Measurements from ENCODE around the gene TBCD. TPM values are rescaled to one million over a fixed set of nuclear protein-coding genes. Genes with fewer than 3 reads are reported as not detected.

TBCD gene
- total RNA-seq, 2 experiments from 2014 or later = 71.8 to 75.3 TPM

DNA sequence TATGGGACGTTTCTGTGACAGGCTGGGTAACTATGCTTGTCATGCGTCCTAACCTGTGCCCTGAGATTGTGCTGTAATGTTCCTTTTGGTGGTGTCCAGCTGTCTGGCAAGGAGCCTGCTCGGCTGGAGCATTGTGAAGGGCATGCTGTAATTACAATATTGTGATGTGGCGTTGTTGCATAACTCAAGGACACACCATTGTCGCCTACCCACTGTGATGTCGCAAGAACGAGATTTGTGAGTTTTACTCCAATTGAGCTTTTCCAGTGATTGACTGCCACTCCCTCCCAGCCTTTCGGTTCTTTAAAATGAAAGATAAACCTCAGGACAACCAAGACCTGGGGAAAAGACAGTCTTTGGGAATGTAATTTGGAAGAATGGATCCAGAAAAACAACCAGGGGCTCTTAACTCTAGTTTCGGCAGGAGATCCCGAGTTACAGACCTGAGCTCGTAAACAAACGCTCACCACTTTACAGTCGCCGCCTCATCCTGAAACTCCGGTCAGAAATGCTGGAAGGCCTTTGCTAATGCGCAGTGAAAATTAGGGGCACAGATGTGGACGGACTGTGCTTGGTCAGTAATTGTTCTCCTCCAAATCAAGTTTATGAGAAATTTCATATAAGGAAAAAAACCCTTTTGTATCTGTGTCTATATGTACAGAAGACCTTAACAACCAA lies 86.7 kb downstream of the TBCD start:
- H3K27me3 Mint-ChIP-seq (ENCODE audit: low read depth) = no peaks in the 10 kb centered on the region
- no peak overlapping the region for H3K27ac Mint-ChIP-seq
- H3K4me1 Mint-ChIP-seq (ENCODE audit: low read depth) = peaks cover under 1% of the 10 kb centered on the region
- no peak overlapping the region for H3K4me3 Mint-ChIP-seq
- H3K9me3 Mint-ChIP-seq = no peaks in the 10 kb centered on the region
- intact Hi-C loops (cut with micrococcal nuclease) = no loop called here
- DNase-seq = no peak
- CTCF ChIA-PET = no interaction called here
- H3K36me3 Mint-ChIP-seq (ENCODE audit: low read depth) = peaks cover 1% of the 10 kb centered on the region

- Mint-ChIP-seq H3K36me3 (ENCODE audit: low read depth) (peaks cover 1% of the 10 kb centered on the region), H3K9me3 (no peaks in the 10 kb centered on the region), H3K4me1 (ENCODE audit: low read depth) (peaks cover 12% of the 10 kb centered on the region), H3K4me3 (no peak within 1 kb of the TSS), H3K27ac (no peak within 1 kb of the TSS), H3K27me3 (ENCODE audit: low read depth) (no peaks in the 10 kb centered on the region)
- intact Hi-C loops (cut with micrococcal nuclease) = no loop called here
- CTCF ChIA-PET = no interaction called here
- no peak for DNase-seq
These were observed 87.9 kb downstream of the TBCD start, which contains the start of gene ZNF750 for GRCh38 chr17:82839617-82840292. TSS of gene ZNF750 (minus strand) at chr17:82840022. CDS start at chr17:82832454, 7,568 bp downstream.

DNA sequence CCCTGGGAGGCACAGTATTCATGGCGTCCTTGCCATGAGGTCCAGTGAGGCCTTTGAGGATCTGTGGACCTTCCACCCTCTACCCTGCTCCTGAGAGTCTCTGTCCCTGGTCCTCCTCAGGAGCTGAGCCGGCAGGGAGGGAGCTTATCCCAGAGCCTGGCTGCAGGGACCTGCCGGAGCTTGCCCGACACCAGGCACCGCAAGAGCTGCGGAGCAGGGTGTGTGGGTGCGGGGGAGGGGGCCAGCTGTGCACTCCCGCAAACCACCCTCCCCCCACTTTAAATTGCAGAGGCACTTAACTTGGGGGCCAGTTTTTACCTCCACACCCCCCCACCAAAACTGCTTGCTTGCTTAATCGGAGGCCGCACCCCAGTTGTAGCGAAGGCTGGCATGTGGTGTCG lies 88.6 kb downstream of the TBCD start:
- no peak overlapping the region for H3K27ac Mint-ChIP-seq
- peaks cover 12% of the 10 kb centered on the region for H3K4me1 Mint-ChIP-seq (ENCODE audit: low read depth)
- no peaks in the 10 kb centered on the region for H3K9me3 Mint-ChIP-seq
- H3K36me3 Mint-ChIP-seq (ENCODE audit: low read depth) = peaks cover 1% of the 10 kb centered on the region
- no peaks in the 10 kb centered on the region for H3K27me3 Mint-ChIP-seq (ENCODE audit: low read depth)
- intact Hi-C loops (cut with micrococcal nuclease) = no loop called here
- no peak for DNase-seq
- H3K4me3 Mint-ChIP-seq = no peak overlapping the region
- CTCF ChIA-PET = no interaction called here

- intact Hi-C loops (cut with micrococcal nuclease) = no loop called here
- no peaks in the 10 kb centered on the region for H3K9me3 Mint-ChIP-seq
- H3K27ac Mint-ChIP-seq = no peak overlapping the region
These were observed 90.2 kb downstream of the TBCD start for GRCh38 chr17:82841921-82842596.

DNA sequence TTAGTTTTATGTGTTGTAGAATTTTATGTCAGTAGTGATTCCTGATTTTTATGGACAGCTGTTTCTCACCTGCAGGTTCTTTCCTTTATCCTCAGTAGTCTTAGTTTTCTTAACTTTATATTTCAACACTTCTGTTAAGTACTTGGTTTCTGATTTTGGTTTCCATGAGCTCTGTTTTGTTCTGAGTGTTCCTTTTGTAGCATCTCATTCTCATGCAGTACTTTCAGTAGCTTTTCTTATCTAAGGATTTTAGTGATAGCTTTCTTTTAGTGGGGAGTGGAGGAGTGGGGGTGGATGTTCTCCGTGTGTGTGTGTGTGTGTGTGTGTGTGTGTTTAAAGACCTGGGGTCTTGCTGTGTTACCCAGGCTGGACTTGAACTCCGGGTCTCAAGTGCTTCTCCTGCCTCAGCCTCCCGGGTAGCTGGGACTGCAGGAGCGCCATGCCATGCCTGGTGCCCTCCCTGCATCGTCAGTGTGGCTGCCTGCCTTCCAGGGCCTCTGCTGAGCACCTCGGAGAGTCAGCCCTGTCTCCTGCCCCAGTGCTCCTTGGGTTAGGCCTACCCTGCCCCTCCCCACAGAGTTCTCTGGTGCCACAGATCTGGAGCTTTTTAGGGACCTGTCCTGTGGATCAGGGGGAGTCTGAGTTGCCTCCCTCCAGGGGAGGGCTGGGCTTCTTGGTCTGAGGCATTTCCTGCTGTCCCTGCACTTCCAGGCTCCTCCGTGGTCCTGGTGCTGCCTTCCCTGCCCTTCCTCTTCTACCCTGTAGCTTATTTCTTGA lies 92.2 kb downstream of the TBCD start:
- H3K4me1 Mint-ChIP-seq (ENCODE audit: low read depth) = peaks cover 19% of the 10 kb centered on the region
- H3K36me3 Mint-ChIP-seq (ENCODE audit: low read depth) = peaks cover 4% of the 10 kb centered on the region
- H3K27me3 Mint-ChIP-seq (ENCODE audit: low read depth) = no peaks in the 10 kb centered on the region
- no peak for DNase-seq
- no peak overlapping the region for H3K27ac Mint-ChIP-seq
- CTCF ChIA-PET = interaction anchor here (0.8 to 2.0 kb wide), 3 partner anchors 14 to 73 kb away, joined by 3 to 4 read pairs (median 4); no protein-coding TSS in a partner anchor
- no peaks in the 10 kb centered on the region for H3K9me3 Mint-ChIP-seq
- intact Hi-C loops (cut with micrococcal nuclease) = no loop called here
- no peak overlapping the region for H3K4me3 Mint-ChIP-seq

More at GRCh38 chr17:82841921-82842596, 90.2 kb downstream of the TBCD start:
- CTCF ChIA-PET = no interaction called here
- Mint-ChIP-seq H3K27me3 (ENCODE audit: low read depth) (no peaks in the 10 kb centered on the region), H3K4me1 (ENCODE audit: low read depth) (peaks cover 14% of the 10 kb centered on the region), H3K4me3 (no peak overlapping the region), H3K36me3 (ENCODE audit: low read depth) (peaks cover 1% of the 10 kb centered on the region)
- DNase-seq = no peak

DNA sequence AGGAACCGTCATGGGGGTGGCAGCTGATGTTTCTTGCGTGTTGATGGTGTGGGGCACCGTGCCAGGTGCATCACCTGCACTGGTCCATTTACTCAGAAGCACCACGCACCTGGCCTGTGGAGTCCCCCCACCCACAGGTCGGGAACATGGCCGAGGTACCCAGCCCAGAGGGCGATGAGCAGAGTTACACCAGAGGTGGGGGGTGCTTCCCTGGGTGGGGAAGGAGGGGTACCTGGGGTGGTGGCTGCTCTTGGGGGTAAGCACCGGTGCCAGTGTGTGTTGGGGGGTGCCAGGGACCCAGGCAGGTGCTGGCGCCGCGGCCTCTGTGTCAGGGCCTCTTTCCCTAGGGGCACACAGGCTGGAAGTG lies 92.9 kb downstream of the TBCD start:
- no peak overlapping the region for H3K4me3 Mint-ChIP-seq
- no peak overlapping the region for H3K27ac Mint-ChIP-seq
- no peak for DNase-seq
- intact Hi-C loops (cut with micrococcal nuclease) = no loop called here
- no peaks in the 10 kb centered on the region for H3K9me3 Mint-ChIP-seq
- CTCF ChIA-PET = interaction anchor here (2.0 kb wide), 1 partner anchor 73 kb away, joined by 4 read pairs; no protein-coding TSS in a partner anchor
- H3K27me3 Mint-ChIP-seq (ENCODE audit: low read depth) = no peaks in the 10 kb centered on the region
- peaks cover 7% of the 10 kb centered on the region for H3K36me3 Mint-ChIP-seq (ENCODE audit: low read depth)
- peaks cover 22% of the 10 kb centered on the region for H3K4me1 Mint-ChIP-seq (ENCODE audit: low read depth)

DNA sequence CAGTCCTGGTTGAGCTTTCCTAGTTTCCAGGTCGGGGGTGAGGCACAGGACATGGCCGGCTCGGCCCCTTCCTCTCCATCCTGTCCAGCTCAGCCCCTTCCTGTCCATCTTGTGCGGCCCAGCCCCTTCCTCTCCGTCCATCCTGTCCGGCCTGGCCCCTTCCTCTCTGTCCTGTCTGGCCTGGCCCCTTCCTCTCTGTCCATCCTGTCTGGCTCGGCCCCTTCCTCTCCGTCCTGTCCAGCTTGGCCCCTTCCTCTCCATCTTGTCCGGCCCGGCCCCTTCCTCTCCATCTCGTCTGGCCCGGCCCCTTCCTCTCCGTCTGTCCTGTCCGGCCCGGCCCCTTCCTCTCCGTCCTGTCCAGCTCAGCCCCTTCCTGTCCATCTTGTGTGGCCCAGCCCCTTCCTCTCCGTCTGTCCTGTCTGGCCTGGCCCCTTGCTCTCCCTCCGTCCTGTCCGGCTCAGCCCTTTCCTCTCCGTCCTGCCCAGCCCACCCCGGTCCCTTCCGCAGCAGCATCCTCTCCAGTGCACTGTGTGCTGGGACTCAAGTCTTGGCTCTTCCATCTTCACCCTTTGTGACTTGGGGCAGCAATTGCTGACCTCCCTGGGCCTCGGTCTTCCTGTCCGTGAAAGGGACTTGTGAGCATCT lies 93.4 kb downstream of the TBCD start:
- H3K27ac Mint-ChIP-seq = no peak overlapping the region
- no peaks in the 10 kb centered on the region for H3K9me3 Mint-ChIP-seq
- intact Hi-C loops (cut with micrococcal nuclease) = no loop called here
- H3K36me3 Mint-ChIP-seq (ENCODE audit: low read depth) = peaks cover 7% of the 10 kb centered on the region
- CTCF ChIA-PET = no interaction called here
- no peak for DNase-seq
- H3K4me1 Mint-ChIP-seq (ENCODE audit: low read depth) = peaks cover 22% of the 10 kb centered on the region
- no peak overlapping the region for H3K4me3 Mint-ChIP-seq
- H3K27me3 Mint-ChIP-seq (ENCODE audit: low read depth) = no peaks in the 10 kb centered on the region

GRCh38 chr17:82846061-82846691 lies 94.3 kb downstream of the TBCD start:
- CTCF ChIA-PET = no interaction called here
- DNase-seq = no peak
- intact Hi-C loops (cut with micrococcal nuclease) = no loop called here
- Mint-ChIP-seq H3K4me1 (ENCODE audit: low read depth) (peaks cover 22% of the 10 kb centered on the region), H3K4me3 (no peak overlapping the region), H3K36me3 (ENCODE audit: low read depth) (peaks cover 7% of the 10 kb centered on the region), H3K27me3 (ENCODE audit: low read depth) (no peaks in the 10 kb centered on the region), H3K27ac (no peak overlapping the region), H3K9me3 (no peaks in the 10 kb centered on the region)

DNA sequence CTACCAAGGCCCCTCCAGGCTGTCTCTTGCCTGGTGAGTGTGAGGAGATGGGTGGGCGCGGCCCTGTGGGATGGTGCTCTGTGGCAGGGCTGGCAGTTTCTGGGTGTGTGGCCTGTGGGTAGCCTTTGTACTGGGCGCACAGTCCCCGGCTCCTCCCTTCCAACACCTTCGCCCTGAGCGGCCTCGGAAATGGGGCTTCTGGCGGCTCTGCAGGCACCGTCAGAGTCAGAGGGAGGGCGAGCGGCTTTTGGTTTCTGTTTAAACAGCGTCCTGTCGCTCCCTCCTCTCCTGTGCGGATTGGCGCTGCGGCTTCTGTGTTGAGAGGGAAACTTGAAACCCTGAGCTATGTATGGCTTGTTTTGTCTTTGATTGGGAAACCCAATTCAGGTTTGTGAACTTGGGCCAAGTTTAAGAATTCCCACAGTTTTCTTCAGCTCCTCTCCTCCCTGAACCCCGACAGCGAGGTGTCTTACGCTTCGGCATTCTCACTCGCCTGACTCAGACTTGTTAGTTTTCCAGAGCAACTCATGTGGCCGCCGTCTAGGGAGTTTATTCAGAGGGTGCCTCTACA lies 96.2 kb downstream of the TBCD start:
- Mint-ChIP-seq H3K4me3 (no peak overlapping the region), H3K27ac (no peak overlapping the region), H3K4me1 (ENCODE audit: low read depth) (peaks cover 22% of the 10 kb centered on the region), H3K27me3 (ENCODE audit: low read depth) (no peaks in the 10 kb centered on the region), H3K36me3 (ENCODE audit: low read depth) (peaks cover 7% of the 10 kb centered on the region), H3K9me3 (no peaks in the 10 kb centered on the region)
- peak; percentile 54 for DNase-seq
- CTCF ChIA-PET = no interaction called here
- intact Hi-C loops (cut with micrococcal nuclease) = no loop called here

DNA sequence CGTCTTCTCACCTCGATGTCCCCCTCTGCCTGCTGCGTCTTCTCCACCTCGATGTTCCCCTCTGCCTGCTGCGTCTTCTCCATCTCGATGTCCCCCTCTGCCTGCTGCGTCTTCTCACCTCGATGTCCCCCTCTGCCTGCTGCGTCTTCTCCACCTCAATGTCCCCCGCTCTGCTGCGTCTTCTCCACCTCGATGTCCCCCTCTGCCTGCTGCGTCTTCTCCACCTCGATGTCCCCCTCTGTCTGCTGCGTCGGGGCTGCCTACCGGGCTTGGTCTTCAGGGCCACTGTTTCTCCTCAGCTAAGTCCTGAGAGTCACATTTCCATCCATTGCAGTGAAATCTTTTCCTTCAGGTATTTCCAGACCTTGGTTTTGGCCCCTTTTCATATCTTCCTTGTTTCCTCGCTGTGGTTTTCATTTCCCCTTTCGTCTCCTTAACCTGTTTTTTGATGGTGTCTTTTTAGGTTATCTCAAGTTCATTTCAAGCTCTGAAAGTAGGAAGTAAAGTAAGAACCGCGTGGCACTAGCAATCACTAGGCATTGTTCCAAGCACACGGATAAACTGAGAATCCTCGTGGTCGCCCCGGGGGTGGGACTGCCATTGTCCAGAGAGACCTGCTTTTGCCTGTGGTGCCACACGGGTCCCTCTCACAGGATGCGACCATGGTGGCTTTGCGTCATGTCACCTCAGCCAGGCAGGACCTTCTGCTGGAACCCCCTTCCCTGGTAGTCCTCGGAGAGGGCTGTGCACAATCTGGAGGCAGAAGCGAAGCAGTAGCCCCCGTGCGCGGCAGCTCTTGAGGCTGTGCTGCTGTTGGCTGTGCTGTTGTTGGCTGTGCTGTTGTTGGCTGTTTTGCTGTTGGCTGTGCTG lies 97.4 kb downstream of the TBCD start:
- peaks cover 9% of the 10 kb centered on the region for H3K36me3 Mint-ChIP-seq (ENCODE audit: low read depth)
- H3K4me1 Mint-ChIP-seq (ENCODE audit: low read depth) = peaks cover 15% of the 10 kb centered on the region
- DNase-seq = no peak
- intact Hi-C loops (cut with micrococcal nuclease) = no loop called here
- H3K27me3 Mint-ChIP-seq (ENCODE audit: low read depth) = no peaks in the 10 kb centered on the region
- CTCF ChIA-PET = no interaction called here
- H3K9me3 Mint-ChIP-seq = no peaks in the 10 kb centered on the region
- H3K4me3 Mint-ChIP-seq = peak overlapping the region; percentile 24
- H3K27ac Mint-ChIP-seq = no peak overlapping the region

DNA sequence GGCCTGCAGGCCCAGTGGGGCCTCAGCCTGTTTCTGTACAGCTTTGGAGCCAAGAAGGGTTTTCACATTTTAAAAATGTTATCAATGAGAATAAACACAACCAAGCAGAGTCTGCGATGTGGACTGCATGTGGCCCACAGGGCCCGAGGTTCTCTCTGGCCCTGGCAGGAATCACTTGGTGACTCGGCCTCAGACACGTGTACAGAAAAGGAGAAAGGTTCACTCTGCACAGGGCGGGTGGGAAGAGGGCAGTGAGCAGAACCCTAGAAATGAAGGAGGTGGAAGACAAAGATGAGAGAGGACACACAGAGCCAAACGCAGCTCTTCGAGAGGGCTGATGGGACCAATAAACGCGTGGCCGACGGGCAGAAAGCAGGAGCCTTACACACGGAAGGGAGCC lies 99.5 kb downstream of the TBCD start:
- Mint-ChIP-seq H3K36me3 (ENCODE audit: low read depth) (peaks cover 11% of the 10 kb centered on the region), H3K27me3 (ENCODE audit: low read depth) (no peaks in the 10 kb centered on the region), H3K27ac (no peak overlapping the region), H3K4me1 (ENCODE audit: low read depth) (peaks cover 8% of the 10 kb centered on the region), H3K9me3 (no peaks in the 10 kb centered on the region), H3K4me3 (no peak overlapping the region)
- no peak for DNase-seq
- CTCF ChIA-PET = no interaction called here
- intact Hi-C loops (cut with micrococcal nuclease) = no loop called here
